WERI-Rb-1 (cell line): ENCODE measurements around the gene SYNDIG1.
"Not testable (repeated sequence)": the region's sequence is repeated elsewhere in the genome, so short reads cannot be mapped to it uniquely, and the experiment has no call there.

Source experiments
- DNase-seq: peaks from one replicate; pipeline ENCODE4 v3.0.0-alpha.2; 2020
- H3K27ac ChIP-seq: fragments of 250-450 bp; sonication (Bioruptor Pico); 2 replicates; pipeline ENCODE4 v1.5.1; 2020; ENCODE audit warnings: mild to moderate bottlenecking, moderate library complexity
- H3K27me3 ChIP-seq: fragments of 250-450 bp; sonication (Bioruptor Pico); 2 replicates; pipeline ENCODE4 v1.5.1; 2021; ENCODE audit warnings: mild to moderate bottlenecking, low read depth, moderate library complexity; ENCODE audit not compliant: insufficient read depth, severe bottlenecking
- H3K36me3 ChIP-seq: fragments of 250-450 bp; sonication (Bioruptor Pico); 2 replicates; pipeline ENCODE4 v1.5.1; 2020; ENCODE audit warnings: mild to moderate bottlenecking, moderate library complexity
- H3K4me3 ChIP-seq: 2 replicates; pipeline ENCODE4 v1.5.1; 2011; ENCODE audit warnings: low read depth, mild to moderate bottlenecking, control low read depth, low read length
- H3K9me3 ChIP-seq: fragments of 250-450 bp; sonication (Bioruptor Pico); 2 replicates; pipeline ENCODE4 v1.5.1; 2021; ENCODE audit warnings: mild to moderate bottlenecking, moderate library complexity; ENCODE audit not compliant: severe bottlenecking
- CTCF ChIP-seq: IDR thresholded peaks from 2 replicates; pipeline ENCODE4 v1.5.1; 2011; ENCODE audit warnings: low read depth, mild to moderate bottlenecking, control low read depth, inconsistent platforms, low read length

The SYNDIG1 gene

GRCh38 chr20:24507182-24507853 lies 37.9 kb downstream of the SYNDIG1 start:
- no peaks in the 10 kb centered on the region for H3K9me3 ChIP-seq
- no peak for TF ChIP-seq CTCF
- H3K36me3 ChIP-seq: peaks cover 6% of the 10 kb centered on the region
- no peak overlapping the region for H3K27ac ChIP-seq
- no peak overlapping the region for H3K4me3 ChIP-seq
- peak; percentile 19 for DNase-seq
- no peaks in the 10 kb centered on the region for H3K27me3 ChIP-seq

- not testable (repeated sequence) for H3K9me3 ChIP-seq, H3K4me3 ChIP-seq, H3K27me3 ChIP-seq, H3K36me3 ChIP-seq, DNase-seq, H3K27ac ChIP-seq
Measured at GRCh38 chr20:24512441-24512840, 43.0 kb downstream of the SYNDIG1 start.

GRCh38 chr20:24518515-24518914 lies 49.1 kb downstream of the SYNDIG1 start:
- H3K4me3 ChIP-seq: no peak overlapping the region
- no peak for DNase-seq
- H3K36me3 ChIP-seq: no peaks in the 10 kb centered on the region
- TF ChIP-seq CTCF: no peak
- H3K9me3 ChIP-seq: peaks cover 5% of the 10 kb centered on the region
- H3K27me3 ChIP-seq: no peaks in the 10 kb centered on the region
- H3K27ac ChIP-seq: no peak overlapping the region

GRCh38 chr20:24519476-24519875 lies 50.0 kb downstream of the SYNDIG1 start:
- Histone ChIP-seq H3K9me3 (peaks cover 5% of the 10 kb centered on the region), H3K27me3 (no peaks in the 10 kb centered on the region), H3K27ac (no peak overlapping the region), H3K4me3 (no peak overlapping the region), H3K36me3 (no peaks in the 10 kb centered on the region)
- no peak for DNase-seq
- no peak for TF ChIP-seq CTCF

- no peak for DNase-seq
- Histone ChIP-seq H3K4me3 (no peak overlapping the region), H3K9me3 (peaks cover under 1% of the 10 kb centered on the region), H3K27ac (no peak overlapping the region), H3K36me3 (no peaks in the 10 kb centered on the region), H3K27me3 (no peaks in the 10 kb centered on the region)
- no peak for TF ChIP-seq CTCF
Measured at GRCh38 chr20:24521032-24521431, 51.6 kb downstream of the SYNDIG1 start.

- H3K27me3 ChIP-seq: no peaks in the 10 kb centered on the region
- DNase-seq: no peak
- H3K4me3 ChIP-seq: no peak overlapping the region
- H3K9me3 ChIP-seq: no peaks in the 10 kb centered on the region
- TF ChIP-seq CTCF: no peak
- no peak overlapping the region for H3K27ac ChIP-seq
- no peaks in the 10 kb centered on the region for H3K36me3 ChIP-seq
Measured at GRCh38 chr20:24522452-24523330, 53.3 kb downstream of the SYNDIG1 start.
